GM23248 (cell line): ENCODE measurements around the gene RASSF3.

Experiments
- EZH2 ChIP-seq: fragments of 200-600 bp; sonication (generic); IDR thresholded peaks from 2 replicates; pipeline ENCODE4 v1.6.1; 2018; ENCODE audit warnings: antibody characterized with exemption, mild to moderate bottlenecking; ENCODE audit not compliant: insufficient read depth, poor library complexity, severe bottlenecking
- EZH2phosphoT487 ChIP-seq: fragments of 200-600 bp; sonication (generic); IDR thresholded peaks from 2 replicates; pipeline ENCODE4 v1.6.1; 2018; ENCODE audit warnings: antibody characterized with exemption, moderate library complexity, mild to moderate bottlenecking, low read depth; ENCODE audit not compliant: insufficient read depth

- TF ChIP-seq EZH2 = no peak
- TF ChIP-seq EZH2phosphoT487 = no peak
Observed at GRCh38 chr12:64610660-64611340, 505 bp downstream of the RASSF3 start.
